GM12875 (cell line): ENCODE measurements around the gene CHCHD1.
A peak's percentile ranks its signal among the peaks of the same experiment; 100 is the strongest.
"Not testable (repeated sequence)": the region's sequence is repeated elsewhere in the genome, so short reads cannot be mapped to it uniquely, and the experiment has no call there.

Experiments
- H3K4me3 ChIP-seq: one replicate; pipeline ENCODE4 v1.5.1; 2011; ENCODE audit warnings: low read depth, low read length, control low read depth
- TF ChIP-seq, protein P1 (sequence below): IDR thresholded peaks from 2 replicates; pipeline ENCODE4 v1.5.1; 2011; ENCODE audit warnings: low read depth, mild to moderate bottlenecking, control low read depth, inconsistent platforms, low read length, moderate library complexity, borderline replicate concordance; ENCODE audit not compliant: insufficient read depth

CHCHD1 gene

DNA sequence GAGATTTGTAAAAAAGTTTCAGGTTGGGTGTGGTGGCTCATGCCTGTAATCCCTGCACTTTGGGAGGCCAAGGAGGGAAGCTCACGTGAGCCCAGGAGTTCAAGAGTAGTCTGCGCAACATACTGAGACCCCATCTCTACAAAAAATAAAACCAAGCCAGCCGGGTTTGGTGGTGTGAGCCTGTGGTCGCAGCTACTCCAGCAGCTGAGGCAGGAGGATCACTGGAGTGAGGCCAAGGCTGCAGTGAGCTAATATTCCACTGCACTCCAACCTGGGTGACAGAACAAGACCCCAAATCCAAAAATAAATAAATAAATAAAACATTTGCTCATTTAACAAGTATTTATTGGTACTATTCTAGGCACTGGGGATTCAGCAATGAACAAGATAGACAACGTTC is 1.5 kb upstream of the CHCHD1 start:
- no peak overlapping the region for H3K4me3 ChIP-seq
- TF ChIP-seq, protein P1, sequence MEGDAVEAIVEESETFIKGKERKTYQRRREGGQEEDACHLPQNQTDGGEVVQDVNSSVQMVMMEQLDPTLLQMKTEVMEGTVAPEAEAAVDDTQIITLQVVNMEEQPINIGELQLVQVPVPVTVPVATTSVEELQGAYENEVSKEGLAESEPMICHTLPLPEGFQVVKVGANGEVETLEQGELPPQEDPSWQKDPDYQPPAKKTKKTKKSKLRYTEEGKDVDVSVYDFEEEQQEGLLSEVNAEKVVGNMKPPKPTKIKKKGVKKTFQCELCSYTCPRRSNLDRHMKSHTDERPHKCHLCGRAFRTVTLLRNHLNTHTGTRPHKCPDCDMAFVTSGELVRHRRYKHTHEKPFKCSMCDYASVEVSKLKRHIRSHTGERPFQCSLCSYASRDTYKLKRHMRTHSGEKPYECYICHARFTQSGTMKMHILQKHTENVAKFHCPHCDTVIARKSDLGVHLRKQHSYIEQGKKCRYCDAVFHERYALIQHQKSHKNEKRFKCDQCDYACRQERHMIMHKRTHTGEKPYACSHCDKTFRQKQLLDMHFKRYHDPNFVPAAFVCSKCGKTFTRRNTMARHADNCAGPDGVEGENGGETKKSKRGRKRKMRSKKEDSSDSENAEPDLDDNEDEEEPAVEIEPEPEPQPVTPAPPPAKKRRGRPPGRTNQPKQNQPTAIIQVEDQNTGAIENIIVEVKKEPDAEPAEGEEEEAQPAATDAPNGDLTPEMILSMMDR: no peak

DNA sequence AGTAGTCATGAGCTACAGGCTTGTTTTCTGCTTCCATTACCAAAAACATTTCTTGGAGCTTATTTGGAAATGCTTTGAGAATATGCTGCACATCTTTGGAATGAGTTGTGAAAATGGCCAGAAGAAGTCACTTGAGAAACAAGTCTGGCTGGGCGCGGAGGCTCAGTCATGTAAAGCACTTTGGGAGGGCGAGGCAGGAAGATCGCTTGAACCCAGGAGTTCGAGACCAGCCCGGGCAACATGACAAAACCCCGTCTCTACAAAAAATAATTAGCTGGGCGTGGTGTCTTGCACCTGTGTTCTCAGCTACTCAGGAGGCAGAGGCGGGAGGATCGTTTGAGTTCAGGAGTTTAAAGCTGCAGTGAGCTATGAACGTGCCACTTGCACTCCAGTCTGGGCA is 882 bp upstream of the CHCHD1 start:
- peak overlapping the region; percentile 75 for H3K4me3 ChIP-seq
- TF ChIP-seq, protein P1: no peak

DNA sequence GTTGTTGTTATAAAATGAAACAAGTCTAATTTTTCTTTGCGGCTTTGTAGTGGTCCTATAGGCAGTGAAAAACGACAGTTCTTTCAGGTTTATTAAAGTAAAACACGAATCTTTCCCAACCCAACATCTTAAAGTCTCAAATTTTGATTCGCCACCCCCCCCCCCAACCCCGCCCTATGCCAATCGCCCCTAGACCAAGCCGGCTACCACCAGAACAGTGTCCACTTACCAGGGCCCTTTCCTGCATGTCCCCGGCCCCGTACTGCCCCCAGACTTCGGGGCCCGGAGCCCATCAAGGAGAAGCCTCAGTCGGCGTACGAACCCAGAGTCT is 335 bp upstream of the CHCHD1 start:
- peak overlapping the region; percentile 75 for H3K4me3 ChIP-seq
- TF ChIP-seq, protein P1: no peak

DNA sequence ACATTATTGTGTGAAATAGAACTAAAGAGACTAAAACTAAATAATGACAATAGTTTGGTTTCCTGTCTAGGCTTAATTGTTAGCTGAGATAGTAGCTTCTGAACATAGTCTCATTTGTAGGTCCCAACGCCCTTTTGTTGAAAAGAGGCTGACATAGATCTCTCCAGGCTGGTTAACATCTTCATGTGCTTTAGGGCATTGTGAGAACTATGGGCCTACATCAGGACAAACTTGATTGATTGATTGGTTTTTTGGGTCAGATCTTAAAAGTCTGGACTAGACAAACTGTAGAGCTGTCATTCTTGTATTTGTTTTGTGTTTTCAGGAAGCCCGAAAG is 869 bp downstream of the CHCHD1 start:
- peak overlapping the region; percentile 75 for H3K4me3 ChIP-seq
- TF ChIP-seq, protein P1: no peak

DNA sequence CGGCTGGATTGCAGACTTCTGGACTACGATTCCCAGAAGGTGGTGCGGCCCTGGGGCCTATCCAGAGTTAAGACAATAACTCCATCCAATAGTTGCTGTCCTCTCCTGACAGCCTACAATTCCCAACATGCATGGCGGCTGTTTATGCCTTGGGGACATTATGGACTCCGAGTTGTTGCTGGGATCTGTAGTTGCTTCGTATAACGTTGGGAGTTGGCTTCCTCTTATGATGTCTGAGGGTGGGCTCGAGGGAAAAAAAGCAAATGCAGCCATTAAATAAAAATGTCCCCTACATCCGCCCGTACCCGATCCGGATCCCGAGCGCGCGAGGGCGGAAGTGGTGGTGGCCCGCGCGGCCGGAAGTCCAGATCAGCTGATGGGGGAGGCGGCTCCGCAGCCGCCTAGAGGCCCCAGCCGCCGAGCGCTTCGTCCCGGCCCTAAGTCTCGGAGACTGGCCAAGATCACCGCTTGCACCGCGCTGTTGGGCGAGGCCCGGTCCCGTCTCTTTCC is 3.4 kb downstream of the CHCHD1 start, which contains the start of gene ZSWIM8:
TSS of gene ZSWIM8 (plus strand) at position 396 of the 510 bp plus-strand sequence. CDS start 273 bp downstream, outside the sequence.
- TF ChIP-seq, protein P1: 0 out of 2 replicates have a peak, but pooled peaks have one; percentile 4
- peak within 1 kb of the TSS; percentile 84 for H3K4me3 ChIP-seq

DNA sequence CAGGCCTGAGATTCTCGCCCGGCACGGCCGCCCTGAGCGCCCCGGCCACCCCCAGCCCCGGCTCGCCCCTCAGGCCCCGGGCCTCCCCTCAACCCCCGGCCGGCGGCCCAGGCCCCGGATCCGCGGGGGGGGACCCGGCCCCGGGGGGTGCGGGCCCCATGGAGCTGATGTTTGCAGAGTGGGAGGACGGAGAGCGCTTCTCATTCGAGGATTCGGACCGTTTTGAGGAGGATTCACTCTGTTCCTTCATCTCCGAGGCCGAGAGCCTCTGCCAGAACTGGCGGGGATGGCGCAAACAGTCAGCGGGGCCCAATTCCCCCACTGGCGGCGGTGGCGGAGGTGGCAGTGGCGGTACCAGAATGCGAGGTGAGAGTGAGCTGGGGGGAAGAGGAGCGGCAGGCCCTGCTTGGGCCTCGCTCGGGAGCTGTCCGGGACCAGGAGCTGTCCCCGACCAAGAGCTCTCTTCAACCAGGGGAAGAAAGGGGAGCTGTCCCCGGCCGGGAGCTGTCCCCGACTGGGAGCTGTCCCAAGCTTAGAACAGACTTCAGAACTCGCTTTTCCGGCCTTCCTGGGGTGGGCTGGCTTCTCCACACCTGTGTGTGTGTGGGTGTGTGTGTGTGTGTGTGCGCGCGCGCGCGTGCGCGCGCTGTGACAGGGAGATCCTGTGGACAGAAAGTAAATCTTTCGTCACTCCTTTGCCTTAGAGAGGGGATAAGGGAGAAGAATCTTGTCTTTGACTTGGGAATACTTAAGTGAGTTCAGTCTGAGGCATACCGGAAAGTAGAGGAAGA is 4.1 kb downstream of the CHCHD1 start:
- TF ChIP-seq, protein P1: no peak
- H3K4me3 ChIP-seq: peak overlapping the region; percentile 84

DNA sequence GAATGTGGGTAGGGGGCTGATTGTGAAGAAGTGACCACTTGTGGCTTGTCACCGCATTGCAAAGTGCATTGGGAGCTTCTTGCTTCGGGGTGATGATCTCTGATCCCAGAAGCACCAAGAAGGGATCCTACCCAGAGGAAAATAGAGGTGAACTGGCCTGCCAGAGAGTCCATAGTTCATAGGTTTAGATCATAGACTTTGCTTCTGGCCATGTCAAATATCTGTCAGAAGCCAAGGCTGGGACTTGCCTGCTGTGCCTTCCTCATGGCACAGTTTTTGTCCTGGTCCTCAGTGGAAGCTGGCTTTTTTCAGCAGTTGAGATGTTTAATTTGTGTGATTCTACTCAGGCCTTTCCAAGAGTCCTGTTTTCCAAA is 4.7 kb downstream of the CHCHD1 start:
- TF ChIP-seq, protein P1: 0 out of 2 replicates have a peak, but pooled peaks have one; percentile 8

DNA sequence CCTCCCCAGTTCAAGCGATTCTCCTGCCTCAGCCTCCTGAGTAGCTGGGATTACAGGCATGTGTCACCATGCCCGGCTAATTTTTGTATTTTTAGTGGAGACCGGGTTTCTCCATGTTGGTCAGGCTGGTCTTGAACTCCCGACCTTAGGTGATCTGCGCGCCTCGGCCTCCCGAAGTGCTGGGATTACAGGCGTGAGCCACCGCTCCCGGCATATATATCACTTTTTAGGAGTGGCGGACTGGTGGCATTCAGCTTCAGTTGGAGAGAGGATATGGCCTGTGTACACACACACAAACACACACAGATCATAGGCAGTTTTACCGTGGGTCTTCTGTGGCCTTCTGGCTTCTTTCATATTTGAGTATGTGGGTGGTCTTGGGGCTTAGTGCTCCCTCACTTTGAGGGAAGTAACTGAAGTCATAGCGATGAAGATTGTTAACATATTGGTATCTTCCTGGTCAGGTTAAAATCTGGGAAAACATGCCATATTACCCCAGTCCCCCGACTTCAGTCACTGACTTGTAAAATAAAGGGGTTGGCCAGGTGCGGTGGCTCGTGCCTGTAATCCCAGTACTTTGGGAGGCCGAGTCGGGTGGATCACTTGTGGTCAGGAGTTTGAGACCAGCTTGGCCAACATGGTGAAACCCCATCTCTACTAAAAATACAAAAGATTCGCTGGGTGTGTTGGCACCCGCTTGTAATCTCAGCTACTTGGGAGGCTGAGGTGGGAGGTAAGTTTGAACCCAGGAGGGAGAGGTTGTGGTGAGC is 5.4 kb downstream of the CHCHD1 start:
- not testable (repeated sequence) for H3K4me3 ChIP-seq

More for the DNA sequence above, 4.7 kb downstream of the CHCHD1 start:
- peak overlapping the region; percentile 84 for H3K4me3 ChIP-seq
